DND-41 (cell line): ENCODE results near the gene THOP1.

ENCODE experiments used
- ATAC-seq: fragments of 200-7000 bp; cut with Tn5 transposase; 3 replicates; pipeline ENCODE4 v1.9.1; 2021; ENCODE audit warnings: low read depth; ENCODE audit not compliant: insufficient read depth
- DNase-seq: peaks from one replicate; pipeline ENCODE4 v3.0.0-alpha.2; 2020
- H2AFZ ChIP-seq: 2 replicates; pipeline ENCODE4 v1.6.0; 2012; ENCODE audit warnings: low read depth, low read length
- H3K27ac ChIP-seq: 2 replicates; pipeline ENCODE4 v1.5.1; 2012; ENCODE audit warnings: low read length, inconsistent platforms
- H3K27me3 ChIP-seq: fragments of 200-600 bp; sonication (generic); 2 replicates; pipeline ENCODE4 v1.6.0; 2012; ENCODE audit warnings: low read length, mild to moderate bottlenecking, inconsistent platforms; ENCODE audit not compliant: insufficient read depth, poor library complexity
- H3K36me3 ChIP-seq: 2 replicates; pipeline ENCODE4 v1.5.1; 2012; ENCODE audit warnings: low read length, inconsistent platforms; ENCODE audit not compliant: insufficient read depth
- H3K4me1 ChIP-seq: 2 replicates; pipeline ENCODE4 v1.5.1; 2012; ENCODE audit warnings: mild to moderate bottlenecking, low read length; ENCODE audit not compliant: insufficient read depth
- H3K4me2 ChIP-seq: 2 replicates; pipeline ENCODE4 v1.6.0; 2012; ENCODE audit warnings: mild to moderate bottlenecking, moderate library complexity, low read length, inconsistent platforms; ENCODE audit not compliant: insufficient read depth
- H3K4me3 ChIP-seq, 2 experiments: fragments of 200-600 bp in 1 of 2; shearing (Covaris generic) in 1 of 2; 2 replicates each; pipeline ENCODE4 v1.5.1; 2012 to 2016; ENCODE audit warnings: inconsistent platforms in 2 of 2, low read length in 2 of 2, mild to moderate bottlenecking in 2 of 2, low read depth in 1 of 2, moderate library complexity in 1 of 2
- H3K79me2 ChIP-seq: 2 replicates; pipeline ENCODE4 v1.6.0; 2012; ENCODE audit warnings: low read length, inconsistent platforms; ENCODE audit not compliant: insufficient read depth
- H3K9ac ChIP-seq: 2 replicates; pipeline ENCODE4 v1.6.0; 2012; ENCODE audit warnings: low read depth, mild to moderate bottlenecking, inconsistent platforms, low read length, moderate library complexity
- H3K9me3 ChIP-seq: 2 replicates; pipeline ENCODE4 v1.5.1; 2012; ENCODE audit warnings: low read length, moderate library complexity, mild to moderate bottlenecking, inconsistent platforms; ENCODE audit not compliant: insufficient read depth, severe bottlenecking
- H4K20me1 ChIP-seq: 2 replicates; pipeline ENCODE4 v1.6.0; 2012; ENCODE audit warnings: low read length; ENCODE audit not compliant: insufficient read depth
- EZH2 ChIP-seq: IDR thresholded peaks from 3 replicates; pipeline ENCODE4 v1.6.1; 2012; ENCODE audit warnings: borderline replicate concordance, low read depth, mild to moderate bottlenecking, moderate library complexity, low read length, inconsistent platforms; ENCODE audit not compliant: severe bottlenecking
- TF ChIP-seq, protein P1 (sequence below): IDR thresholded peaks from 2 replicates; pipeline ENCODE4 v1.5.1; 2012; ENCODE audit warnings: borderline replicate concordance, low read length, moderate library complexity, mild to moderate bottlenecking; ENCODE audit not compliant: poor library complexity, severe bottlenecking; ENCODE audit errors: extremely low read depth

Gene THOP1

DNA sequence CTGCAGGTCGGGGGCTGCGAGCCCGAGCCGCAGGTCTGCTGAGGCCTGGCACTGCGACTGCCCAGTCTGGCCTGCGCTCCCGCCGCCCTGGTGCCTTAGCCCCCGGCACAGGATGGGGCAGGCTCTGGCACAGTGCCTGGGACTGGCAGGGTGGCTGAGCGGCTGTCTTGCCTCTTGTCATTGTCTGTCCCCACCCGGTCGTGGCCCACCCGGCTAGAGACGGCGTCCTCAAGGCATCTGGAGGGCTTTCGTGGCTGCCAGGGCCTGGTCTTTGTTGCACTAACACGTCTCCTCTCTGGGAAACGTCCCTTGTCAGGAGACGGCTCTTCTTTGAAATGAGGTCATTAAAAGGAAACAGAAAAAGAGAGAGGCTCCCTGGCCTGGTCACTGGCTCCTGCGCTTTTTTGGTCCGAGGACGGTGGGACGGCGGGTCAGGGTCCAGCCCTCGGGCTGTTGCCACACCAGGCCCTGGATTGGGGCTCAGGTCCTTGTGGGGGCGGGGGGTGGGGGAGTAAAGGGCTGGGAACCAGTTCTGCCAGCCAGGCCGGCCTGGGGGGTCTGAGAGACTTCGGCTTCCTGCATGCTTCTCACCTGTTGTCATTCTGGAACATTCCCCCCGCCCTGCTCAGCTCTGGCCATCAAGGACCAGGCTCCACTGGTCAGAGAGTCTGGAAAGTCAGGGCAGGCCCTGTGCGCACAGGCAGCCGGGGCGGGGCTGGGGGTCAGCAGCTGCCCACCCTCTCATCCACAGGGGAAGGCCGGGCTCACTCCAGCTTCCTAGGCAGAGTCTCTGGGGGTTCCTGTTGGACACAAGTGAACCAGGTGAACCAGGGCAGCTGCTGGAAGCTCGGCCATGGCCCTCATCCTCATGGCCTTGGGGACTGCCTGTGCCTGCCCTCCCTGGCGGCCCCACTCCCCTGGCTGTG lies 28.2 kb downstream of the THOP1 start:
- DNase-seq (no peak), ATAC-seq (no peak)
- Histone ChIP-seq H3K9me3 (no peaks in the 10 kb centered on the region), H3K4me1 (no peaks in the 10 kb centered on the region), H4K20me1 (no peaks in the 10 kb centered on the region; the same call in 1 of the 2 replicates), H3K4me2 (no peak overlapping the region), H3K79me2 (no peaks in the 10 kb centered on the region), H3K4me3 (no peak overlapping the region), H3K9ac (no peak overlapping the region), H3K27ac (no peak overlapping the region), H3K27me3 (no peaks in the 10 kb centered on the region), H3K36me3 (peaks cover 60% of the 10 kb centered on the region), H2AFZ (no peak overlapping the region)
- no peak for TF ChIP-seq EZH2
- TF ChIP-seq, protein P1, sequence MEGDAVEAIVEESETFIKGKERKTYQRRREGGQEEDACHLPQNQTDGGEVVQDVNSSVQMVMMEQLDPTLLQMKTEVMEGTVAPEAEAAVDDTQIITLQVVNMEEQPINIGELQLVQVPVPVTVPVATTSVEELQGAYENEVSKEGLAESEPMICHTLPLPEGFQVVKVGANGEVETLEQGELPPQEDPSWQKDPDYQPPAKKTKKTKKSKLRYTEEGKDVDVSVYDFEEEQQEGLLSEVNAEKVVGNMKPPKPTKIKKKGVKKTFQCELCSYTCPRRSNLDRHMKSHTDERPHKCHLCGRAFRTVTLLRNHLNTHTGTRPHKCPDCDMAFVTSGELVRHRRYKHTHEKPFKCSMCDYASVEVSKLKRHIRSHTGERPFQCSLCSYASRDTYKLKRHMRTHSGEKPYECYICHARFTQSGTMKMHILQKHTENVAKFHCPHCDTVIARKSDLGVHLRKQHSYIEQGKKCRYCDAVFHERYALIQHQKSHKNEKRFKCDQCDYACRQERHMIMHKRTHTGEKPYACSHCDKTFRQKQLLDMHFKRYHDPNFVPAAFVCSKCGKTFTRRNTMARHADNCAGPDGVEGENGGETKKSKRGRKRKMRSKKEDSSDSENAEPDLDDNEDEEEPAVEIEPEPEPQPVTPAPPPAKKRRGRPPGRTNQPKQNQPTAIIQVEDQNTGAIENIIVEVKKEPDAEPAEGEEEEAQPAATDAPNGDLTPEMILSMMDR = no peak

DNA sequence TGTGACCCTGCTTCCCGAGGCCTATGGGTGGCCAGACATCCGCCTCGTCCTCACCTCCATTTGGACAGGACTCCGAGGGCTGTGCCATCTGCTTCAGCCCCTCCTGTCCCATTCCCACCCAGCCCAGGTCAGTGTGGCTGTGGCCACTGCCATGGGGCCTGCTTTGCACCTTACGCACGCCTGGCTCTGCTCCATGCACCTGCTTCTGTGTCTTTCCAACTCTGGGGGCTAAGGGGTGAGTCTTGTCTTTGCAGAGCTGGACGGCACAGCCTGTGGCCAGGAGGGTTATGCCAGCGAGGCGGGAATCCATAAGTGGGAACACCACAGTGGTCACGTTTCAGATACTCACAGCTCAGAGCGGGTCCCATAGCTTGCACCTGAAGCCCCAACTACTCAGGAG lies 29.1 kb downstream of the THOP1 start:
- no peak for TF ChIP-seq EZH2
- TF ChIP-seq, protein P1 = no peak
- Histone ChIP-seq H2AFZ (no peak overlapping the region), H3K4me2 (no peak overlapping the region), H3K27me3 (no peaks in the 10 kb centered on the region), H3K4me3 (no peak overlapping the region), H3K36me3 (peaks cover 51% of the 10 kb centered on the region), H4K20me1 (no peaks in the 10 kb centered on the region), H3K27ac (no peak overlapping the region), H3K9me3 (no peaks in the 10 kb centered on the region), H3K4me1 (peaks cover 5% of the 10 kb centered on the region), H3K9ac (no peak overlapping the region), H3K79me2 (no peaks in the 10 kb centered on the region)
- ATAC-seq = no peak
- DNase-seq = no peak

DNA sequence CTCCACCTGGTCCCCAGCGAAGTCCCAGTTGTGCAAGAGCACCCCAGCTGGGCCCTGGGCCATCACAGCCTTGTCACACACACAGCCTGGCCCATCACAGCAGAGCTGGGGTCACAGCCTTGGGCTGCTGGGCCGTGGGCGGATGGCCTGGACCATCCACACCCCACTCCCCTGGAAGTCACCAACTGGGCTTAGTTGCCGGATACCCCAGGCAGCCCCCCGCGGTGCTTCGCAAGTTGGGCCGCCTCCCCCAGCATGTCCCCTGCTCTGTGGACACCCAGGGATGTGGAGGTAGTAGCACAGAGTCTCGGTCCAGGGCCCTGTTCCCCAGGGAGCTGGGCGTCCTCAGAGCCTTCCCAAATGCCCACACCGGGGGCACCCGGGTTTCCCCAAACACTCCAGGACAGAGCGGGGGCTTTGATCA lies 29.9 kb downstream of the THOP1 start:
- DNase-seq (no peak), ATAC-seq (no peak)
- H3K79me2 ChIP-seq = peaks cover 3% of the 10 kb centered on the region
- TF ChIP-seq, protein P1 = no peak
- no peak for TF ChIP-seq EZH2
- no peaks in the 10 kb centered on the region for H3K27me3 ChIP-seq
- H3K4me3 ChIP-seq = no peak overlapping the region
- no peaks in the 10 kb centered on the region for H4K20me1 ChIP-seq
- no peak overlapping the region for H3K27ac ChIP-seq
- peaks cover 7% of the 10 kb centered on the region for H3K4me1 ChIP-seq
- no peaks in the 10 kb centered on the region for H3K9me3 ChIP-seq
- no peak overlapping the region for H3K9ac ChIP-seq
- no peak overlapping the region for H3K4me2 ChIP-seq
- peaks cover 44% of the 10 kb centered on the region for H3K36me3 ChIP-seq
- no peak overlapping the region for H2AFZ ChIP-seq
